SK-N-SH treated with all-trans-retinoic acid at 6 μM for 48 hours (cell line): ENCODE measurements around the gene ABCB1.

Experiments used
- ARNTL ChIP-seq: fragments of 450-650 bp; formaldehyde crosslinking; IDR thresholded peaks from 2 replicates; pipeline ENCODE4 v1.5.0; 2020; ENCODE audit warnings: low read depth, mild to moderate bottlenecking, moderate library complexity, borderline replicate concordance
- CREB5 ChIP-seq: fragments of 250-450 bp; sonication (Bioruptor Pico); IDR thresholded peaks from 2 replicates; pipeline ENCODE4 v1.5.1; 2020; ENCODE audit warnings: low read depth, mild to moderate bottlenecking, moderate library complexity
- CSRNP3 ChIP-seq: fragments of 250-450 bp; sonication (Bioruptor Pico); IDR thresholded peaks from 2 replicates; pipeline ENCODE4 v1.5.1; 2021; ENCODE audit warnings: mild to moderate bottlenecking, moderate library complexity
- POU6F1 ChIP-seq: fragments of 250-450 bp; sonication (Bioruptor Pico); IDR thresholded peaks from 2 replicates; pipeline ENCODE4 v1.8.0; 2021; ENCODE audit warnings: low read depth, mild to moderate bottlenecking, moderate library complexity, borderline replicate concordance
- RARB ChIP-seq: fragments of 250-450 bp; sonication (Bioruptor Pico); IDR thresholded peaks from 2 replicates; pipeline ENCODE4 v1.8.0; 2021; ENCODE audit warnings: mild to moderate bottlenecking, moderate library complexity
- SNAI2 ChIP-seq: fragments of 250-450 bp; sonication (Bioruptor Pico); IDR thresholded peaks from 2 replicates; pipeline ENCODE4 v1.5.0; 2020; ENCODE audit warnings: mild to moderate bottlenecking, moderate library complexity
- ZC3H10 ChIP-seq: fragments of 250-450 bp; sonication (Bioruptor Pico); IDR thresholded peaks from 2 replicates; pipeline ENCODE4 v1.5.1; 2021; ENCODE audit warnings: mild to moderate bottlenecking, moderate library complexity

GRCh38 chr7:87615197-87615596 is 14.5 kb upstream of the ABCB1 start:
- TF ChIP-seq CSRNP3 (CRISPR knock-in tag) = no peak
- no peak for TF ChIP-seq ARNTL (CRISPR knock-in tag)
- TF ChIP-seq RARB (CRISPR knock-in tag) = no peak
- no peak for TF ChIP-seq SNAI2 (CRISPR knock-in tag)
- TF ChIP-seq POU6F1 (CRISPR knock-in tag) = no peak
- no peak for TF ChIP-seq CREB5
- no peak for TF ChIP-seq ZC3H10
